ENCODE measurements around the gene COPS9. TPM values are rescaled to one million over a fixed set of nuclear protein-coding genes. Genes with fewer than 3 reads are reported as not detected.

The COPS9 gene
- total RNA-seq, 3 donors from 2014 or later = 83.9 to 129 (median 94.3) TPM

DNA sequence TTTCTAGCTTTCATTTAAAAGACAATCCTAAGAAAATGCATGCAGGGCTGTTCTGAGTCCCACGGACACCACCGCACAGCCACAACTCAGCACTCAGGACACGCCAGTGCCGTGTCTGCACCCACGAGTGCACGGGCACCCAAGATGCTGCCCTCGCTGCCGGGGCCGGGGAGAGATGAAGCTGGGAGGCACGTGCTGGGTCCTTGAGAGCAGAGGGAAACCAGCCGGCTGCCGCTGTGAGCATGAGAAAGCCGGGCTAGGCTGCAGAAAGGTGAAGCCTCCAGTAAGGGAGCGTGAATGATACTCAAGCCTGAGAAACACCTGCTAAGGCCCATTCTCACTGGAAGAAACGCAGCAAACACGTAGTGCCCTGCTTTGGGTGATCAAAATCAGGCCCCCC lies 4.8 kb downstream of the COPS9 start:
- no peak for ATAC-seq
- Histone ChIP-seq H3K9me3 (no peaks in the 10 kb centered on the region), H3K4me1 (ENCODE audit: low read depth) (peaks cover 5% of the 10 kb centered on the region), H3K4me3 (no peak overlapping the region), H3K36me3 (ENCODE audit: low read depth) (peaks cover 6% of the 10 kb centered on the region)
- TF ChIP-seq, protein P1, sequence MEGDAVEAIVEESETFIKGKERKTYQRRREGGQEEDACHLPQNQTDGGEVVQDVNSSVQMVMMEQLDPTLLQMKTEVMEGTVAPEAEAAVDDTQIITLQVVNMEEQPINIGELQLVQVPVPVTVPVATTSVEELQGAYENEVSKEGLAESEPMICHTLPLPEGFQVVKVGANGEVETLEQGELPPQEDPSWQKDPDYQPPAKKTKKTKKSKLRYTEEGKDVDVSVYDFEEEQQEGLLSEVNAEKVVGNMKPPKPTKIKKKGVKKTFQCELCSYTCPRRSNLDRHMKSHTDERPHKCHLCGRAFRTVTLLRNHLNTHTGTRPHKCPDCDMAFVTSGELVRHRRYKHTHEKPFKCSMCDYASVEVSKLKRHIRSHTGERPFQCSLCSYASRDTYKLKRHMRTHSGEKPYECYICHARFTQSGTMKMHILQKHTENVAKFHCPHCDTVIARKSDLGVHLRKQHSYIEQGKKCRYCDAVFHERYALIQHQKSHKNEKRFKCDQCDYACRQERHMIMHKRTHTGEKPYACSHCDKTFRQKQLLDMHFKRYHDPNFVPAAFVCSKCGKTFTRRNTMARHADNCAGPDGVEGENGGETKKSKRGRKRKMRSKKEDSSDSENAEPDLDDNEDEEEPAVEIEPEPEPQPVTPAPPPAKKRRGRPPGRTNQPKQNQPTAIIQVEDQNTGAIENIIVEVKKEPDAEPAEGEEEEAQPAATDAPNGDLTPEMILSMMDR (IDR thresholded peaks at IDR 0.05) = no peak
- intact Hi-C loops (cut with DNase I, micrococcal nuclease) = no loop called here
- peak in 1 of 3 donors; percentile 39 for DNase-seq

DNA sequence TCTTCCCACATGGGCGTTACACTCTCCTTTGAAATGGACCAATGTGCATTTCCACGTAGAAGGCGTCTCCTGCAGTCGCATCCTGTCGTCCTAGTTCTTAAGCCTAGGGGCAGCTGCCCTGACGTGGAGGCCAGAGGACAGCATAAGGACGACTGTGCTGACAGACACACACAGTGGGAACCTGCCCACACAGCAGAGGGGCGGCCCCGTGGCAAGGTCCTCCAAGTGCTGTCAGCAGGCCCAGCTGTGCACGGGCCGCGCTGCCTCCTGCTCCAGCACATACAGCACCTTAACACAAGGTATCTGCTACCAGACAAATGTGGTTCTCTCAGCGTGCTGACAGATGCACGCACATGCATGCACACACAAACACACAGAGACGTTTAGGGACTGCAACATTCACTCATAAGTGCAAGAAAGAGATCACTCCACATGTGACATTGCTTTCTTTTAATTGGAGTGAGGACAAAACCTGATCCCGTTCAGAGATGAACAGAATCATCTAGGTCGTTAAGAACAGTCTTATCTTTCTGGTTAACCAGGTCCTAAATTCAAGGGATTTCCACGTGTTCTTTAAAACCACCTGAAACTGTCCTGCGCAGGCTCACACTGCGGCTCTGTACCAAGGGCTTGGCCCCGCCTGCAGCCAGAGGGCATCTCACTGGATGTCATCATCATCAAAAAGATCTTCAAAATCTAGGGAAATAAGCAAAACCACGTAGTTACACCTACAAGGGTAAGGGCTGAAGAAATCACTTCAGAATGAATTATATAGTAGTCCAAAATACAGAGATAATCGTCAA lies 5.5 kb downstream of the COPS9 start:
- ATAC-seq (no peak), DNase-seq (peak in 2 of 3 donors; percentile 16 to 38)
- Histone ChIP-seq H3K36me3 (ENCODE audit: low read depth) (peaks cover 6% of the 10 kb centered on the region), H3K4me3 (no peak overlapping the region), H3K9me3 (no peaks in the 10 kb centered on the region), H3K4me1 (ENCODE audit: low read depth) (peaks cover 5% of the 10 kb centered on the region)
- TF ChIP-seq, protein P1 (IDR thresholded peaks at IDR 0.05) = no peak
- intact Hi-C loops (cut with DNase I, micrococcal nuclease) = no loop called here

DNA sequence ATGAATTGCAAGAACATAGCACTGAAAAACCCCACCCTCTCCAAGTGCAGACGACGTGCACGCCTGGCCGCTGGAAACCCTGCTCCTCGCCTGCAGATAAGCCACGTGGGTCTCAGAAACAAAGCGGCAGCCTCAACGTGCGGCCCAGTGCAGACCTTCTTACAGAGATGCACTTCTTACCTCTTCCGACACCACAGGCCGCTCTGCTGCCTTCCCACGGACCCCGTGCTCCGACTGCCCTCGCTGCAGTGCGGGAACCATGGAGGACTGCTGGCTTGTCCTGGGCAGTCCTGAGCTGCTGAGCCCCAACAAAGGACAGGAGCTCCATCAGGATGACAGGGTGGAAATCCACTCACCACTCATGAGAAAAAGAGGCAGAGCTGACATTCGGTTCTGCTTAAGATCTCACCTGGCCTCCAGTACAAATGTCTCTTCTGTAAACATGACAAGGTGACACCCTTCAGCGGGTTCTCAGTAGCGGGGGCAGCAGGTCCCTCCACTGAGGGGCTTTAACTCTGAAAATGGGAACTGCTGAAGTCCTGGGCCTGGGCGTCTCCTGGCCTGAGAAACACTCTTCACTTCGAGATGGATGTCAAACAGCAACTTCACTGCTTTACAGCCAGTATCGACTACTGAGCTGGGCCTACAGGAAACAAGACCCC lies 6.2 kb downstream of the COPS9 start:
- ATAC-seq (no peak), DNase-seq (peak in 2 of 3 donors; percentile 7 to 35)
- H3K9me3 ChIP-seq = no peaks in the 10 kb centered on the region
- peaks cover 6% of the 10 kb centered on the region for H3K36me3 ChIP-seq (ENCODE audit: low read depth)
- intact Hi-C loops (cut with DNase I, micrococcal nuclease) = no loop called here
- TF ChIP-seq, protein P1 (IDR thresholded peaks at IDR 0.05) = no peak
- H3K4me3 ChIP-seq = no peak overlapping the region
- H3K4me1 ChIP-seq (ENCODE audit: low read depth) = no peaks in the 10 kb centered on the region

DNA sequence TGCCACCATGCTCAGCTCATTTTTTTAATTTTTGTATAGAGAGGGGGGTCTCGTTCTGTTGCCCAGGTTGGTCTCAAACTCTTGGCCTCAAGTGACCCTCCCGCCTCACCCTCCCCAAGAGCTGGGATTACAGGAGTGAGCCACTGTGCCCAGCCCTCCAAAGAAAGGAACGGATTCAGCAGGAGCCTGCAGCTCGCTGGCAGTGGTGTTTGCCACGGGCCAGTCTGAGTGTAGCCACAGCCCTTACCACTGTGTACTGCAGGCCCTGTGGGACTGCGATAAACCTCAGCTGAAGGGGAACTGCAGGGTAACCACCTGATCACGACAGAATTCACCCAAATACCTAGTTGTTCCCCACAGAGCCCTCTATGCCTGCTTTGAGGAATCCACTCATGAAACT lies 6.8 kb downstream of the COPS9 start:
- no peaks in the 10 kb centered on the region for H3K9me3 ChIP-seq
- TF ChIP-seq, protein P1 (IDR thresholded peaks at IDR 0.05) = no peak
- intact Hi-C loops (cut with DNase I, micrococcal nuclease) = no loop called here
- ATAC-seq (no peak), DNase-seq (peak in 1 of 3 donors; percentile 3)
- no peaks in the 10 kb centered on the region for H3K4me1 ChIP-seq (ENCODE audit: low read depth)
- H3K36me3 ChIP-seq (ENCODE audit: low read depth) = peaks cover 6% of the 10 kb centered on the region
- no peak overlapping the region for H3K4me3 ChIP-seq

DNA sequence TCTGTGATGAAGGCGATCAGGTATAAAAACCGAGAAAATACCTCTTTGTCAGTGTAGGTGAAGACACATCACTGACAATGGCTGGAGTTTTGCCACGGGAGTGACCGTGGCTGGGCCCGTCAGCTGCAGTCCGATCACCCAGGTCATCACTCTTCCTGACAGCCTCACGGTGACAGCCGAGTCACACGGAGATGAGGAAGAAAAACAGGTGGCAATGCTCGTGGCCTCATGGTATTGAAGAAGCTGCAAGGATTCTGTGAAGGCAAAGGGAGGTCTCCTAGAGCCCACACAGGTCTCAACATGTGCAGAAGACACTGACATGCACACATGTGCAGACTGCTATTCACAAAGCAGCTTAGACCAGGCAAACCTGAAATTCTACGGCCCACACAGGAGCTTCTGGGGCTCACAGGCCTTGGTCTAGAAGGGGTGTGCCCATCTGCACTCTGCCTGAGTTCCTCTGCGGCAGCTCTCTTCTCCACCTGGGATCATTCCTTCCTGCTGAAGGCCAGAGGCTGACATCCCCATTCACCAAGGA lies 7.4 kb downstream of the COPS9 start:
- no peak for ATAC-seq
- TF ChIP-seq, protein P1 (IDR thresholded peaks at IDR 0.05) = no peak
- H3K36me3 ChIP-seq (ENCODE audit: low read depth) = peaks cover 6% of the 10 kb centered on the region
- H3K9me3 ChIP-seq = no peaks in the 10 kb centered on the region
- no peaks in the 10 kb centered on the region for H3K4me1 ChIP-seq (ENCODE audit: low read depth)
- intact Hi-C loops (cut with DNase I, micrococcal nuclease) = no loop called here
- DNase-seq = no peak
- no peak overlapping the region for H3K4me3 ChIP-seq

Measured in mucosa of descending colon (tissue), 3 donors.